Epidermal melanocyte (primary cell): ENCODE data around the gene NDFIP1.
"Not testable (repeated sequence)": the region's sequence is repeated elsewhere in the genome, so short reads cannot be mapped to it uniquely, and the experiment has no call there.

Experiments used
- DNase-seq: peaks from one replicate; pipeline ENCODE4 v3.0.0; 2011; ENCODE audit warnings: low spot score; ENCODE audit not compliant: insufficient read length

The NDFIP1 gene, protein sequence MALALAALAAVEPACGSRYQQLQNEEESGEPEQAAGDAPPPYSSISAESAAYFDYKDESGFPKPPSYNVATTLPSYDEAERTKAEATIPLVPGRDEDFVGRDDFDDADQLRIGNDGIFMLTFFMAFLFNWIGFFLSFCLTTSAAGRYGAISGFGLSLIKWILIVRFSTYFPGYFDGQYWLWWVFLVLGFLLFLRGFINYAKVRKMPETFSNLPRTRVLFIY

DNA sequence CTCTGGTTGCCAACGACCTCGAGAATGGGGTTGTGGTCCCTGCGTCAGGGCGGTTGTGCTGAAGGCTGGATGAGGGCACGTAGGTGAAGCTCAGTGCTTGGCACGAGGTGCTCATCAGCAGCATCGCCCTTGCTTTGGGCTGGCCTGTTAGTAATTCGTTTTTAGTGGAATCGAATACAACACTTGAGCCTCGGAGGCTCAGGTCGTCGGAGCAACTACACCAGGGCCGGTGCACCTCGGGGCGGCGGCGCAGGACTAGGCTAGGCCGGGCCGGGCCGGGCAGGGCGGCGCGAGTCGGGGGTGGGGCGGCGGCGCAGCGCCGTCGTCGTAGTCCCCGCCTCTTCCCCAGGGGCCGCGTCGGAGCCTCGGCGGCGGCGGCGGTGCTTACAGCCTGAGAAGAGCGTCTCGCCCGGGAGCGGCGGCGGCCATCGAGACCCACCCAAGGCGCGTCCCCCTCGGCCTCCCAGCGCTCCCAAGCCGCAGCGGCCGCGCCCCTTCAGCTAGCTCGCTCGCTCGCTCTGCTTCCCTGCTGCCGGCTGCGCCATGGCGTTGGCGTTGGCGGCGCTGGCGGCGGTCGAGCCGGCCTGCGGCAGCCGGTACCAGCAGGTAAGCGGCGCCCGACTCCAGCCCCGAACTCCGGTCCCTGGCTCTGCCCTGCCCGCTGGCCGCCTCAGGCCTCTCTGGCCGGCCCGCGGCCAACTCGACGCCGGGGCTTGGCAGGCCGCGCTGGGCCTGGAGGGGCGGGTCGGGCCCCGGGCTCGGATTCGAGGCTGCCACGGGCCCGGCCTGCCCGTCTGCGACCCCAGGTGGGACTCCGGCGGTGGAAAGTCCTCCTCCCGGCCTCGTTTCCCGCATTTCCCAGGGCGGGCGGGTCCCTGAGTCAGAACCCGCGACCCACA, at the start of gene NDFIP1:
NDFIP1 (plus strand) TSS at position 348 of the 899 bp plus-strand sequence; CDS start at position 544, 196 bp downstream.
- peak; percentile 40 for DNase-seq

DNA sequence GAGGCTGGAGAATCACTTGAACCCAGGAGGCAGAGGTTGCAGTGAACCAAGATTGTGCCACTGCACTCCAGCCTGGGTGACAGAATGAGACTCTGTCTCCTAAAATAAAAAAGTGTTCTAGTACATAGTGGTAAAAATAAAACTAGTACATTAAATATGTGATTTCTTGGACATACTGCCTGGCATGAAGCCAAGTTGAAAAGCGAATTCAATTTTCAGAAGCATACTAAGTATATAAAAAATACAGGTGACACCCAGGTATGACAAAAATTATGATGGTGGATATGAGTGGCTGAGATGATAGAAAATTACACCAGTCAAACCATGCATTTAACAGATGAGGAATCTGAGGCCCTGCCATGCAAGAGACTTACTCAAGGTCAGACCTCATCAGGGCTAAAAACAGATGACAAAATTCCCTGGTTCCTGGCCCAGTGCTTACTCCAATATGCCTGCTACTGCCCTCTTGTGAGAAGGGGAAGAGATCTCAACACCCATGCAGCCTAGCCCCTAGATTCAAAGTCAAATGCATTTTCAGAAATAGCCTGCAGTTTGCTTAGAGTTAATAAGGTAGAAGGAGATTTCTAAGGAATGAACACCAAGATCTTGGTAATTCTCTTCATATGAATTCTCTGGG, 49.2 kb upstream of the NDFIP1 start:
- DNase-seq: no peak

- DNase-seq: no peak
Observed at GRCh38 chr5:142063376-142063775, 45.2 kb upstream of the NDFIP1 start.

- peak; percentile 88 for DNase-seq
Observed at GRCh38 chr5:142063878-142064331, 44.7 kb upstream of the NDFIP1 start.

DNA sequence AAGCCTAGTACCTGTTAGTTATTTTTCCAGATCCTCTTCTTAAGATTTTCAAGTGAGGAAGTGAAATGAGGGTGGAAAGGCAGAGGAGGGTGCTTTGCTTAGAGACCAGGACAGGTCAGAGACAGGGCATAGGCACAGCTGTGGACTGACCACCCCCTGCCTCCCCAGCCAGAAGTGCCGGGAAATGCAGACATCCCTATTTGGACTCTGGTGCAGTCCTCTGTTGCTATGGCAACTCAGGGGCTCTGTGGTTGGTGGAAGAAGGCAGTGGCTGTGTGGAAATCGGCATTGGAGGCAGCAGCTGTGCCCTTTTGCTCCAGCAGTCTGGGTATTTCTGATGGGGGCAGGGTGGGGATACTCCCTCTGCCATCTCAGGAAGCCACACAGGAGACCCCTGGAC, 43.3 kb upstream of the NDFIP1 start:
- no peak for DNase-seq

DNA sequence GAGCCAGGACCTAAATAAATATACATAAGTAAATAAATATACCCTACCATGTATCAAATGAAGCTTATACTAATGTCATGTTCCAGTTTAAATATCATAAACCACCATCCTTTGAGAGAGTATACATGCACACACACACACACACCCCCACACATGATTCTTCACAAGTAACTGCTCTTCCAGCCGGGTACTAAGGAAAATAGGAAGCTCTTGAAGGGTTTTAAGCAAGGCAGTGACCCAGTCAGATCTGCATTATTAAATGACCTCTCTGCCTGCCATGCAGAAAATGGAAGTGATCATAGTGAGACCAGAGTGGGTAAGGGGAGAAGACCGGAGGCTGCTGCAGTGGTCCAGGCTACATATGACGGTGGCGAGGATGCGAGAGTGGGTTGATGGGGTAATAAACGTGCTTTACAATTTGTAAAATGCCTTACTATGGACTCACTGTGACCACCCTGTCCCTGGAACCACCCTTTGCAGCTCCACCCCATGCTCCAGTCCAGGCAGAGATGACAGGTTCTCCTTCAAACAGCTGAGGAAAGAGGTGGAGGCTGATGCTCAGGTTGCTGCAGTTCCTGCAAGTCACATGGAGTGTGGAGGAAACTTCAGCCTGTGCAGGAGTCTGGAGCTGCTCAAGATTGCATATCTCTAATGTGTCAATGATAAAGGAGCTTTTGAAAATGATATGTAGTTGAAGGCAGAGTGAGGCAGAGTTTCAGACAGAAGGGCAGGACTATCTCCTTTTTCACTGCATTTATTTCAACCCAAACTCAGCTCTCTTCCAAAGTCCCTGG, 38.8 kb upstream of the NDFIP1 start:
- DNase-seq: no peak

- DNase-seq: no peak
Observed at GRCh38 chr5:142070734-142071133, 37.8 kb upstream of the NDFIP1 start.

DNA sequence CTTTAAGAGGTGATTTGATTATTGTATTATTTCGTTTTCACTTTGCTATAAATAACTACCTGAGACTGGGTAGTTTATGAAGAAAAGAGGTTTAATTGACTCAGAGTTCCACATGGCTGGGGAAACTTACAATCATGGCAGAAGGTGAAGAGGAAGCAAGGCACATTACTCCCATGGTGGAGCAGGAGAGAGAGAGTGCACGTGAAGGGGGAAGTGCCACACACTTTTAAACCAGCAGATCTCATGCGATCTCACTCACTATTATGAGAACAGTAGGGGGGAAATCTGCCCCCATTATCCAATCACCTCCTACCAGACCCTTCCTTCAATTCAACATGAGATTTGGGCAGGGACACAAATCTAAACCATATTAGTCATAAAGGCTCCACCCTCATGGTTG, 36.1 kb upstream of the NDFIP1 start:
- no peak for DNase-seq

DNA sequence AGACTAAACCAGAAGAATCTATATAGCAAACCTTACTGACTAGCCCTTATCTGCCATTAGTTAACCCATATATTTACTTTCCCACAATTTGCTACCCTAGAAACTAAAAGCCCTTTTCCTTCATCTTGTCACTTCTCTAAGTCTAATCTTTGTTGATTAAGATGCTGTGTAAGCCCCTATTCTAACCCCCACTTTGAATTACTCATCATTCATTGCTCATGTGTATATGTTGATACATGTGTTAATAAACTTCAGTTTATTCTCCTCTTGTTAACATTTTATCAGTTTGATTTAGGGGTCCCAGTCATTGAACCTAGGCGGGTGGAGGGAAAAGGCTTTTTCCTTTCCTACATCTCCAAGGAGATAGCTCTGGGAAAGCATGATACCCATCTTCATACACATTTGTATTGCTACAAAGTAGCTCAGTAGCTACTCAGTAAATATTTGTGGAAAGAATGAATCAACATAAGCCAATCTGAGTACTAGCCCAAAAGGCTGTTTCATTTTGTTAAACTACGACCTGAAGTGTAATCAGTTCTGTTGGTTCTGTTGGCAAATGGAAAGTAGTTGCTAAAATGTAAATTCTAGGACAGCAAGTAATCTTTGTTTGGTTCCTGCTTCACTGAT, 35.1 kb upstream of the NDFIP1 start:
- no peak for DNase-seq

DNA sequence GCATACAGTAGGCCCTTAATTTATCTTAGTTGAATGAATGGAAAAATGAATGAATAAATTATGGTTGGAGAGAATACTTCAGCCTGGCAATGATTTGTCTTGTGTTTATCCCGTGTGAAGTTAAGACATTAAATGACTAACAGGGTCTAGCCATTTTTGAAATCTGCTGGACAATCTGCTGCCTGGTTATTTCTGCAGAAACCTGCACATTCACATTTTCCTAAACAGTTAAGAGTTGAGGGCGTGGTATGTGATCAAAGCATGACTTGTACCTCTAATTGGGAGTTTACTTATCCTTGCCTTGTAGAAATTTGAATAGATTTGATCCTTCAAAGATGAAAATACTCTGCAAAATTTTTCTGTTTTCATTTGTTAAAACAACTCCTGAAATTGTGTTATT, 34.6 kb upstream of the NDFIP1 start:
- no peak for DNase-seq

DNA sequence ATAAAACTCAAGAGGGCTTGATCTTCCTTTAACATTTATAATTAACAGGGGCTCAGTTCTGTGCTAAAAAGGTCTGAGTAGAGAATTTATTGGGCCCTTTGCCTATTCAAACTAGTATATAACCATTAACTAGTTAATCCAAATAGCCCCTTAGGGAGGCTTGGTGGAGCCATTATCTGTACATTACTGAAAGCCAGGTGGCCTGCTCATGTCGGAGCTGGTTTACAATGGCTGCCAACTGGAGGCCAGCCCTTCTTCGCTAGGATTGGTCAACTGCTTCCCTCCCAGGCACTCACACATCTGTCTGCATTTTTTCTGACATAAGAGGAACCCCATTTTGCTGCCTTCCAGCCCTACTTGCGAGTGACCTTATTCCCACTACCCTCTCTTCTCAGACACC, 30.4 kb upstream of the NDFIP1 start:
- DNase-seq: no peak

GRCh38 chr5:142078706-142079105, 29.9 kb upstream of the NDFIP1 start:
- DNase-seq: no peak

DNA sequence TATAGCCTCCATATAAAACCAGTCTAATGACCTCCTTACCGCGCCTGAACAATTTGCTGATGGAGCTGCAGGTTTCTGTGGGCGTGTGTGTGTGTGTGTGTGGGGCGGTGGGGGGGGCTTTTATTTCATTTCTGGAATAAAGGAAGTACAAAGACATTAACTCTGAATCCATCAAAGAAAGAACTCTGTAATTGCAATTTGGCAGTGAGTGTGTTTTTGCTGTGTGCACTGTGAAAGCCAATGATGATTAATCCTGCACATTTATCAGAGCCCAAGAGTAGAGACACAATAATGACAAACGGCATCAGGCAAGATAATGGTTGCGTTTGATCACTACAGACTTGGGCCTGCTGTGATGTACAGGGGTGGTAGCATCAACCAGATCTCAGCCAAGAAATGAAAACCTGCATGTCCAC, 29.3 kb upstream of the NDFIP1 start:
- no peak for DNase-seq

- no peak for DNase-seq
Observed at GRCh38 chr5:142080248-142080647, 28.3 kb upstream of the NDFIP1 start.

DNA sequence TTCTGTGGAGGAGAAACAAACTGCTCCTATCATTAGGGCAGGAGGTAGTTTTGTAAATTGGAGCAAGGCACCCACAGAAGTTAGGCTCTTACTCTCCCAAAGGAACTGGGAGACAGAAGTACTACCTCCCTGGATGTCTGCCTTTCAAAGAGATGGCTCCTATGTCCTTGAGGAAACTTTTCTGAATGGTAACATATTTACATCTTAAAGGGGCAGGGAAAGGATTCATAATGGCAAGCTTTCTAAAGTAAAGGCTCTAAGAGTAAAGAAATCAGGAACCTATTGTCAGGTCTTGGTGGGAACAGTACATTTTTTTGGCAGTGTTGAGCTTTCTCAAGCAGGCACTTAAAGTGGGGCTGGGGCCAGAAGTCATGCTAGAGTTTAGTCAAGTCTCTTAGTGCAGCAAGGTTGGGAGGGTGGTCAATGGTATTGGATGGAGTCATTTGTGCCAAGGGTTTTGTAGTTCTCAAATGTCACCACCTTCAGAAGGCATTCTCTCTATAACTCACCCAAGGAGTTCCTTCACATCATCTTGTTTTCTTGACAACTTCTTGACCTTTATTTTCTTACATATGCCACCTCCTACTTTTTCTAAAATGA, 26.3 kb upstream of the NDFIP1 start:
- no peak for DNase-seq

DNA sequence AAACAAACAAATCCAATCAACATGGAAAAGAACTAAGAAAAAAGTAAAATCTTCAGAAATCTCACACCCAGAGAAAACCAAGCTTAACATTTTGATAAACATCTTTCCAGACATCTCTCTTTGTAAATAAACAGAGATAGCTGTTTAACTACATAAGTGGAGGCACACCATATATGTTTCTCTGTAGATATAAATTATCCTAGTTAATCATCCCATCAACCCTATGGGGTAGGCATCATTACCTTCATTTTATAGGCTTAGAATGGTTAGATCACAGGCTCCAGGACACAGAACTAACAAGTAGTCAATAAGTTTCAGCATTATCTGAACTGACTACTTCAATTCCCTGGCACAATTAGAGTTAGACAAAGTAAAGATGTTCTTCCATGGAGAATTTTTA, 22.4 kb upstream of the NDFIP1 start:
- no peak for DNase-seq

GRCh38 chr5:142086679-142087078, 21.9 kb upstream of the NDFIP1 start:
- DNase-seq: no peak

- no peak for DNase-seq
Observed at GRCh38 chr5:142087920-142088679, 20.5 kb upstream of the NDFIP1 start.

DNA sequence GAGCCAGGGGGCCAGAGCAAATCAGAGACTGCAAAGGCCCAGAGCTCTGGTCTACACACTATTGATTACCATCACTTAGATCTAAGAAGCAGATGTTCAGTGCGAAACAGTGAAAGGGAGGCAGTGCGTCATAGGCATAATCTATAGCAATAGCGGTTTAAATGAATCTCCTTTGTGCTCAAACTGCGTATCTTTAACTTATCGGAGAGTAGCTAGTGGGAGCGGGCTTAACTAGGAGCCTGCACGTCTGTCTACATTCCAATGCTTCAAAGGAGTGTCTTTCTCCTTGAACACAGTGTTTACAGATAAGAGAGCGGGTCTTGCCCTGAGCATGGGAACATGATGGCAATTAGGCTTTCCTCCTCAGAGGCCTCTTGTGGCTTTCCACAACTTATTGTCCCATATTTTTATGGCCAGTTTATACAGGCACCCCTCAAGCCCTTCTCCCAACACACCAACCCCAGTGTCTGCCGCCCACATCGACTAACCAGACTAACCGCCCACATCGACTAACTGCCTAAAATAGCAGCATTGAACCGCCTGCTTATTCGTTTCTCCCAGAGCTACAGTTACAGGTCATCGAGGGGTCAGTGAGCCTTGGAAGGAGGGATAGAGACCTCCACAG, 19.6 kb upstream of the NDFIP1 start:
- DNase-seq: not testable (repeated sequence)
